ENCODE results near the gene NKX6-1.

GRCh38 chr4:84472154-84472553 lies 26.9 kb downstream of the NKX6-1 start:
- no peak for TF ChIP-seq CTCF (IDR thresholded peaks at IDR 0.05; ENCODE audit: extremely low read depth in 1 of 2, insufficient read depth in 1 of 2, low read depth in 1 of 2, low read length in 2 of 2)
- TF ChIP-seq POLR2A (IDR thresholded peaks at IDR 0.05; ENCODE audit: low read depth, low read length), result no peak
- TF ChIP-seq MAX (IDR thresholded peaks at IDR 0.05; ENCODE audit: insufficient read depth, insufficient read length), result no peak
- no peak for TF ChIP-seq JUN (IDR thresholded peaks at IDR 0.05; ENCODE audit: borderline replicate concordance, insufficient read depth, insufficient read length, low read depth)
- no peak for TF ChIP-seq POLR2AphosphoS5 (IDR thresholded peaks at IDR 0.05; ENCODE audit: insufficient read depth, low read depth, low read length)
- no peak for TF ChIP-seq EZH2 (IDR thresholded peaks at IDR 0.05; ENCODE audit: borderline replicate concordance, low read depth, low read length, severe bottlenecking)
- TF ChIP-seq MYC (IDR thresholded peaks at IDR 0.05; ENCODE audit: low read depth, low read length), result no peak
- TF ChIP-seq GATA2 (IDR thresholded peaks at IDR 0.05; ENCODE audit: insufficient read depth, insufficient read length, low read depth, low read length), result no peak
- no peak for TF ChIP-seq FOS (IDR thresholded peaks at IDR 0.05; ENCODE audit: borderline replicate concordance, insufficient read depth, low read length)

All from endothelial cell of umbilical vein (primary cell).